ENCODE data around the gene ASIC2. TPM values are rescaled to one million over a fixed set of nuclear protein-coding genes. Genes with fewer than 3 reads are reported as not detected.

Gene ASIC2
- total and polyA plus RNA-seq, 2 donors (not counting 3 experiments of a cell fraction or from before 2014, with no cell fraction given) = not detected

DNA sequence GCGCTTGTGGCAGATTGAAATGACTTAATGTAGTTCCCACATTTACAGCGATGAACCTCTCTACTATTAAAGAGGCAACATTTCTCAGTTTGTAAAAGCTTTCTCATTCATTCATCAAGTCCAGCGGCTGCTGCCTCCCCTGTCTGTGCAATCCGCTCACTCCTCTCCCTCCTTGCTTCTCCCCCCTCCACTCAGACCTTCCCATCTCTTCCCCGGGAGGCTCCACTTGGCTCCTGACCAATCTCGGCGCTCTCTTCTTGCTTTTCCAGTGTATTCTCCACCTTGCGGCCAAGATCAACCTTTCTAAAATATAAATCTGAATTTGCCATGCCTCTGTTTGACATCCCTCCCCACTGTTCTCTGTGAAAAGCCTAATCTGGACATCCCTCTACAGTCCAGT, 117.5 kb downstream of the ASIC2 start:
- no peaks in the 10 kb centered on the region for H4K20me1 ChIP-seq (replicated peaks; ENCODE audit: control insufficient read depth, extremely low read depth, insufficient read depth, low read length)
- no peak overlapping the region for H2AFZ ChIP-seq (ENCODE audit: low read depth, low read length)
- no peaks in the 10 kb centered on the region for H3K4me1 ChIP-seq (ENCODE audit: control insufficient read depth, extremely low read depth, insufficient read depth, low read length)
- no peak overlapping the region for H3K4me2 ChIP-seq (ENCODE audit: insufficient read depth, low read length)
- no TSS peak for BruUV-seq (replicated peaks)
- ChIA-PET CTCF (no interaction called here), POLR2A (no interaction called here)
- DNase-seq (ENCODE audit: low read depth, low spot score) (no peak), FAIRE-seq (no peak)
- no peak overlapping the region for H3K4me3 ChIP-seq (replicated peaks in 1 of 3; ENCODE audit: insufficient read depth in 1 of 3, low read depth in 1 of 3, low read length in 3 of 3)
- no peaks in the 10 kb centered on the region for H3K79me2 ChIP-seq (ENCODE audit: control insufficient read depth, insufficient read depth, low read length)
- H3K36me3 ChIP-seq (ENCODE audit: control insufficient read depth in 2 of 2, extremely low read depth in 1 of 2, insufficient read depth in 2 of 2, low read length in 2 of 2) = no peaks in the 10 kb centered on the region
- H3K9me1 ChIP-seq (replicated peaks; ENCODE audit: control insufficient read depth, extremely low read depth, insufficient read depth, low read length) = no peaks in the 10 kb centered on the region
- no peaks in the 10 kb centered on the region for H3K27me3 ChIP-seq (ENCODE audit: control insufficient read depth in 2 of 2, insufficient read depth in 2 of 2, low read length in 2 of 2)
- no peak overlapping the region for H3K27ac ChIP-seq (ENCODE audit: insufficient read depth, low read depth, low read length)
- intact Hi-C loops (cut with micrococcal nuclease) = no loop called here
- dilution Hi-C loops (cut with MboI; ENCODE audit: extremely low pct_ligation_motif_present, low sequenced_read_pairs) = no loop called here
- H3K9me3 ChIP-seq (replicated peaks; ENCODE audit: control insufficient read depth, insufficient read depth, low read length) = no peaks in the 10 kb centered on the region
- H3K9ac ChIP-seq (replicated peaks; ENCODE audit: extremely low read depth, insufficient read depth, low read length) = no peak overlapping the region
- no peak for TF ChIP-seq FOS (IDR thresholded peaks at IDR 0.05; ENCODE audit: borderline replicate concordance, insufficient read depth, low read length)
- TF ChIP-seq MYC (IDR thresholded peaks at IDR 0.05; ENCODE audit: low read depth, low read length) = no peak
- TF ChIP-seq, protein P1, sequence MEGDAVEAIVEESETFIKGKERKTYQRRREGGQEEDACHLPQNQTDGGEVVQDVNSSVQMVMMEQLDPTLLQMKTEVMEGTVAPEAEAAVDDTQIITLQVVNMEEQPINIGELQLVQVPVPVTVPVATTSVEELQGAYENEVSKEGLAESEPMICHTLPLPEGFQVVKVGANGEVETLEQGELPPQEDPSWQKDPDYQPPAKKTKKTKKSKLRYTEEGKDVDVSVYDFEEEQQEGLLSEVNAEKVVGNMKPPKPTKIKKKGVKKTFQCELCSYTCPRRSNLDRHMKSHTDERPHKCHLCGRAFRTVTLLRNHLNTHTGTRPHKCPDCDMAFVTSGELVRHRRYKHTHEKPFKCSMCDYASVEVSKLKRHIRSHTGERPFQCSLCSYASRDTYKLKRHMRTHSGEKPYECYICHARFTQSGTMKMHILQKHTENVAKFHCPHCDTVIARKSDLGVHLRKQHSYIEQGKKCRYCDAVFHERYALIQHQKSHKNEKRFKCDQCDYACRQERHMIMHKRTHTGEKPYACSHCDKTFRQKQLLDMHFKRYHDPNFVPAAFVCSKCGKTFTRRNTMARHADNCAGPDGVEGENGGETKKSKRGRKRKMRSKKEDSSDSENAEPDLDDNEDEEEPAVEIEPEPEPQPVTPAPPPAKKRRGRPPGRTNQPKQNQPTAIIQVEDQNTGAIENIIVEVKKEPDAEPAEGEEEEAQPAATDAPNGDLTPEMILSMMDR (IDR thresholded peaks at IDR 0.05; ENCODE audit: extremely low read depth in 1 of 2, insufficient read depth in 1 of 2, low read depth in 1 of 2, low read length in 2 of 2) = no peak
- TF ChIP-seq POLR2A (IDR thresholded peaks at IDR 0.05; ENCODE audit: low read depth, low read length) = no peak
- TF ChIP-seq GATA2 (IDR thresholded peaks at IDR 0.05; ENCODE audit: insufficient read depth, insufficient read length, low read depth, low read length) = no peak
- TF ChIP-seq MAX (IDR thresholded peaks at IDR 0.05; ENCODE audit: insufficient read depth, insufficient read length) = no peak
- TF ChIP-seq JUN (IDR thresholded peaks at IDR 0.05; ENCODE audit: borderline replicate concordance, insufficient read depth, insufficient read length, low read depth) = no peak
- TF ChIP-seq POLR2AphosphoS5 (IDR thresholded peaks at IDR 0.05; ENCODE audit: insufficient read depth, low read depth, low read length) = no peak
- TF ChIP-seq EZH2 (IDR thresholded peaks at IDR 0.05; ENCODE audit: borderline replicate concordance, low read depth, low read length, severe bottlenecking) = no peak

Measured in endothelial cell of umbilical vein (primary cell).